BLaER1 (cell line): Measurements from ENCODE around the gene KRT6A.

Source experiments
- H3K27ac ChIP-seq: shearing (Covaris generic); formaldehyde crosslinking; 2 replicates; pipeline ENCODE4 v1.8.1; 2022
- H3K27me3 ChIP-seq: shearing (Covaris generic); formaldehyde crosslinking; 2 replicates; pipeline ENCODE4 v1.8.1; 2022
- H3K36me3 ChIP-seq: shearing (Covaris generic); formaldehyde crosslinking; 2 replicates; pipeline ENCODE4 v1.8.1; 2022
- H3K4me1 ChIP-seq: shearing (Covaris generic); formaldehyde crosslinking; 2 replicates; pipeline ENCODE4 v1.8.1; 2022
- H3K4me2 ChIP-seq: shearing (Covaris generic); formaldehyde crosslinking; 2 replicates; pipeline ENCODE4 v1.8.1; 2022
- H3K4me3 ChIP-seq: shearing (Covaris generic); formaldehyde crosslinking; 2 replicates; pipeline ENCODE4 v1.8.1; 2022
- H3K9ac ChIP-seq: shearing (Covaris generic); formaldehyde crosslinking; 2 replicates; pipeline ENCODE4 v1.8.1; 2022
- H3K9me3 ChIP-seq: shearing (Covaris generic); formaldehyde crosslinking; 2 replicates; pipeline ENCODE4 v1.8.1; 2022
- H4K20me1 ChIP-seq: shearing (Covaris generic); formaldehyde crosslinking; 2 replicates; pipeline ENCODE4 v1.8.1; 2022
- Cebpa-rat ChIP-seq: shearing (Covaris generic); IDR thresholded peaks from 2 replicates; pipeline ENCODE4 v1.8.1; 2022

Gene KRT6A

DNA sequence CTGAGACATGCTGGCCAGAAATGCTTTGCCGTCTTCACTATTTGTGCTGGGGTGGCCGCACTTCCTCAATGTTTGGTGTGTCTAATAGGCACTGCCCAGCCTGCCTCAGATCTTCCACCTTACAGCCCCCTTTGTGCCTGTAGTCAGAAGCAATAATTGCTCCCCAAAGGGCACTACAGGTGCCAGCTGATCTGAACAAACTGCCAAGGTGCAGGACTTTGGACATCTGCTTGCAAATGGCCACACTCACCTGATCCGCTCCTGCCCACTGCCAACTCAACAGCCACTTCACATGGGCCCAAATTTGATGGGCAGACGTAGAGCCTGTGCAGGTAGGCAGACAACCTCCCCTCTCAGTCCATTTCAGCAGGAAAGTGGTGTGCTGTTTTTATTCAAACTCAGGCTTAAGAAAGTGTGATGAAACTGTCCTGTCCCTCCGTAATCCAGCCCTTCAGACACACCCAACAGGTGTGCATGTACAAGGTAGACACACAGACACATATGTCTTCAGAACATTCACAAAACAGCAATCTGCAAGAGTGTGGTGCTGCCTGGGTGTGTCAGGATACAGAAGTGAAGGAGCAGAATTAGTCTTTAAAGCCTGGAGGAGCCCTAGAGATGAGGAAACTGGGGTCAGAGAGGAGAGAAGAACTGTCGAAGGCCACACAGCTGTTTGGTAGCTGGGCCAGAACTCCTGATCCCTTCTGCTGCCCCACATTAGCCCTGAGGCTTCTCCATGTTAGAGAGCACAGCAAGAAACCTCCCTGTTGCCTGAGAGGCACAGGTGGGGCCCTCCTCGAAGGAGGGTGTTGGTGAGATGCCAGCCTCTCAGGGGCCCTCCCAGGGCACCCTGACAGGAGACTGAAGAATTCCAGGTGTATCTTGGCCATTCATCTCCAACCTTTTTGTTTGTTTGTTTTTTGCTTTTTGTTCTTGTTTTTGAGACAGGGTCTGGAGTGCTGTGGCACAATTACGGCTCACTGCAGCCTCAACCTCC lies 54.5 kb downstream of the KRT6A start:
- Histone ChIP-seq H4K20me1 (no peaks in the 10 kb centered on the region), H3K4me2 (no peak overlapping the region), H3K9me3 (no peaks in the 10 kb centered on the region), H3K36me3 (no peaks in the 10 kb centered on the region), H3K4me1 (no peaks in the 10 kb centered on the region), H3K27ac (no peak overlapping the region), H3K9ac (no peak overlapping the region), H3K27me3 (no peaks in the 10 kb centered on the region), H3K4me3 (no peak overlapping the region)
- no peak for TF ChIP-seq Cebpa-rat

DNA sequence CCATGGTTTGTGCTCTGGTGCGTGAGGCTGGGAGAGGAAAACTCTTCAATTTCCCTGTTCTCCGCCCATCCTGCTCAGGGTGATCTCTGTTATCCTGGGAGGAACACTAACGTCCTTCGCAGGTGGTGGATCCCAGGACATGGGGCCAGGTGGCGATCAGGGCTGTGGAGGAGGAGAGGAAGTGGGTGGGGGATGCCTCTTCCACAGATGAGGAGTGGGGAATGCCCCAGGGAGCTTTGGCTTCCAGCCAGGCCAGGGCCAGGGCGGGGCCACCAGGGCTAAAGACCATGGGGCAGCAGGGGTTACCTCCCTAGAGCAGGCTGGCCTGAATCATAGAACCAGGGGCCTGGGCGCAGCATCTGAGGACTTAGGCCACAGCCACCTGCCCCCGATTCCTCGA lies 55.5 kb downstream of the KRT6A start:
- H3K9me3 ChIP-seq: no peaks in the 10 kb centered on the region
- no peaks in the 10 kb centered on the region for H3K36me3 ChIP-seq
- H3K4me1 ChIP-seq: no peaks in the 10 kb centered on the region
- H3K27me3 ChIP-seq: no peaks in the 10 kb centered on the region
- H3K4me2 ChIP-seq: no peak overlapping the region
- H3K9ac ChIP-seq: no peak overlapping the region
- no peak overlapping the region for H3K27ac ChIP-seq
- no peaks in the 10 kb centered on the region for H4K20me1 ChIP-seq
- no peak overlapping the region for H3K4me3 ChIP-seq
- TF ChIP-seq Cebpa-rat: no peak
